ENCODE measurements around the gene ZIC1. TPM values are rescaled to one million over a fixed set of nuclear protein-coding genes. Genes with fewer than 3 reads are reported as not detected.

ZIC1 gene
- total and polyA plus RNA-seq, 9 of the 15 experiments (the other 6 are each of a cell fraction or from before 2014, with no cell fraction given), result 0.21 to 0.42 TPM; not detected in 7

DNA sequence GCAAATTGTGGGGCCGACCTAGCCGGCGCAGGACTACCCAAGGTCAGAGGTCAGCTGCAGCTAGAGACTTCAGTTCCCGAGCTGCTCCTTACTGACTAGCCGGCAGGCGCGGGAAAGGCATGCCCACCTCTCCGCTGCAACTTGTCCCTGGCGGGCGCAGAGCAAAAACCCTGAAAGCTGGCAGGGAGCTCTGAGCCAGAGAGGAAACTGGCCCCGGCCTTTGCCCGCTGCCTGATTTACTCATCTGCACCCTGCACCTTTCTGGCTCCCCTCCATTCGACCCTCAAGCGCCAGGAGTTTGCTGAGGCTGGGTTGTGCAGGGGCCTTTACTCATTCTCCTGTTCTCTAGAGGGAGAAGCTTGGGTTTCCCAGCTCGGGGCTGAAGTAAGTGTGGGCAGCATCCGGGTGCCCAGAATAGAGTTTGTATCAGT is 4.3 kb upstream of the ZIC1 start:
- Histone ChIP-seq H3K36me3 (ENCODE audit: control insufficient read depth, insufficient read depth, low read length) (no peaks in the 10 kb centered on the region), H3K4me2 (ENCODE audit: insufficient read depth, low read length) (no peak overlapping the region), H4K20me1 (replicated peaks; ENCODE audit: control insufficient read depth, insufficient read depth, low read length) (no peaks in the 10 kb centered on the region), H3K9me3 (replicated peaks; ENCODE audit: control insufficient read depth, insufficient read depth, low read depth, low read length) (no peaks in the 10 kb centered on the region), H3K4me1 (replicated peaks in 1 of 2; ENCODE audit: control insufficient read depth in 2 of 2, insufficient read depth in 2 of 2, low read length in 2 of 2) (no peaks in the 10 kb centered on the region), H3K79me2 (ENCODE audit: control insufficient read depth, insufficient read depth, low read length) (no peaks in the 10 kb centered on the region), H3K27me3 (ENCODE audit: control insufficient read depth in 2 of 2, insufficient read depth in 2 of 2, low read length in 2 of 2) (peaks cover 3 to 29% of the 10 kb centered on the region in 2 experiments; a peak in 3 of 5 replicates), H3K9me1 (ENCODE audit: control insufficient read depth, insufficient read depth, low read length) (no peaks in the 10 kb centered on the region), H2AFZ (ENCODE audit: low read depth, low read length) (no peak overlapping the region), H3K27ac (ENCODE audit: extremely low read depth, low read depth, low read length) (no peak overlapping the region), H3K4me3 (no peak overlapping the region), H3K9ac (ENCODE audit: insufficient read depth in 1 of 2, low read depth in 2 of 2, low read length in 2 of 2) (no peak overlapping the region)
- in situ Hi-C loops (cut with MboI) (no loop called here), intact Hi-C loops (cut with micrococcal nuclease) (no loop called here)
- ChIA-PET POLR2A (interaction anchor here (0.5 kb wide), 1 partner anchor 1432 kb away, joined by 4 read pairs; no protein-coding TSS in a partner anchor), CTCF (ENCODE audit: low intra/inter-chr PET ratio) (no interaction called here)
- under 1% methylated on average over 16 of the region's 16 CpGs for whole genome bisulfite sequencing (ENCODE audit: insufficient coverage, low coverage, missing lambda C conversion rate)
- no TSS peak for BruUV-seq (replicated peaks)
- TF ChIP-seq, protein P1, sequence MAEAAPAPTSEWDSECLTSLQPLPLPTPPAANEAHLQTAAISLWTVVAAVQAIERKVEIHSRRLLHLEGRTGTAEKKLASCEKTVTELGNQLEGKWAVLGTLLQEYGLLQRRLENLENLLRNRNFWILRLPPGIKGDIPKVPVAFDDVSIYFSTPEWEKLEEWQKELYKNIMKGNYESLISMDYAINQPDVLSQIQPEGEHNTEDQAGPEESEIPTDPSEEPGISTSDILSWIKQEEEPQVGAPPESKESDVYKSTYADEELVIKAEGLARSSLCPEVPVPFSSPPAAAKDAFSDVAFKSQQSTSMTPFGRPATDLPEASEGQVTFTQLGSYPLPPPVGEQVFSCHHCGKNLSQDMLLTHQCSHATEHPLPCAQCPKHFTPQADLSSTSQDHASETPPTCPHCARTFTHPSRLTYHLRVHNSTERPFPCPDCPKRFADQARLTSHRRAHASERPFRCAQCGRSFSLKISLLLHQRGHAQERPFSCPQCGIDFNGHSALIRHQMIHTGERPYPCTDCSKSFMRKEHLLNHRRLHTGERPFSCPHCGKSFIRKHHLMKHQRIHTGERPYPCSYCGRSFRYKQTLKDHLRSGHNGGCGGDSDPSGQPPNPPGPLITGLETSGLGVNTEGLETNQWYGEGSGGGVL (CRISPR knock-in tag; IDR thresholded peaks at IDR 0.05), result no peak
- TF ChIP-seq TSC22D4 (tag; IDR thresholded peaks at IDR 0.05), result no peak
- TF ChIP-seq PHTF2 (CRISPR knock-in tag; IDR thresholded peaks at IDR 0.05), result no peak
- TF ChIP-seq SMARCC2 (IDR thresholded peaks at IDR 0.05; ENCODE audit: low read depth), result no peak
- TF ChIP-seq EP400 (IDR thresholded peaks at IDR 0.05), result no peak
- no peak for TF ChIP-seq MEF2D (tag; conservative IDR thresholded peaks at IDR 0.05; ENCODE audit: low read depth)
- no peak for TF ChIP-seq BDP1 (IDR thresholded peaks at IDR 0.05; ENCODE audit: insufficient read depth, insufficient read length)
- TF ChIP-seq, protein P2, sequence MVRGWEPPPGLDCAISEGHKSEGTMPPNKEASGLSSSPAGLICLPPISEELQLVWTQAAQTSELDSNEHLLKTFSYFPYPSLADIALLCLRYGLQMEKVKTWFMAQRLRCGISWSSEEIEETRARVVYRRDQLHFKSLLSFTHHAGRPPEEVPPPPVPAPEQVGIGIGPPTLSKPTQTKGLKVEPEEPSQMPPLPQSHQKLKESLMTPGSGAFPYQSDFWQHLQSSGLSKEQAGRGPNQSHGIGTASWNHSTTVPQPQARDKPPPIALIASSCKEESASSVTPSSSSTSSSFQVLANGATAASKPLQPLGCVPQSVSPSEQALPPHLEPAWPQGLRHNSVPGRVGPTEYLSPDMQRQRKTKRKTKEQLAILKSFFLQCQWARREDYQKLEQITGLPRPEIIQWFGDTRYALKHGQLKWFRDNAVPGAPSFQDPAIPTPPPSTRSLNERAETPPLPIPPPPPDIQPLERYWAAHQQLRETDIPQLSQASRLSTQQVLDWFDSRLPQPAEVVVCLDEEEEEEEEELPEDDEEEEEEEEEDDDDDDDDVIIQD (CRISPR knock-in tag; IDR thresholded peaks at IDR 0.05), result no peak
- no peak for TF ChIP-seq ZBED1 (IDR thresholded peaks at IDR 0.05)
- no peak for TF ChIP-seq ETV5 (CRISPR knock-in tag; IDR thresholded peaks at IDR 0.05; ENCODE audit: low read depth)
- no peak for TF ChIP-seq ZSCAN29 (IDR thresholded peaks at IDR 0.05)
- TF ChIP-seq ZNF263 (CRISPR knock-in tag; IDR thresholded peaks at IDR 0.05; ENCODE audit: borderline replicate concordance), result no peak
- TF ChIP-seq, protein P3, sequence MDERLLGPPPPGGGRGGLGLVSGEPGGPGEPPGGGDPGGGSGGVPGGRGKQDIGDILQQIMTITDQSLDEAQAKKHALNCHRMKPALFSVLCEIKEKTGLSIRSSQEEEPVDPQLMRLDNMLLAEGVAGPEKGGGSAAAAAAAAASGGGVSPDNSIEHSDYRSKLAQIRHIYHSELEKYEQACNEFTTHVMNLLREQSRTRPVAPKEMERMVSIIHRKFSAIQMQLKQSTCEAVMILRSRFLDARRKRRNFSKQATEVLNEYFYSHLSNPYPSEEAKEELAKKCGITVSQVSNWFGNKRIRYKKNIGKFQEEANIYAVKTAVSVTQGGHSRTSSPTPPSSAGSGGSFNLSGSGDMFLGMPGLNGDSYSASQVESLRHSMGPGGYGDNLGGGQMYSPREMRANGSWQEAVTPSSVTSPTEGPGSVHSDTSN (CRISPR knock-in tag; IDR thresholded peaks at IDR 0.05; ENCODE audit: low read depth), result no peak
- TF ChIP-seq, protein P3 (tag; conservative IDR thresholded peaks at IDR 0.05; ENCODE audit: low read depth), result no peak
- TF ChIP-seq, protein P4, sequence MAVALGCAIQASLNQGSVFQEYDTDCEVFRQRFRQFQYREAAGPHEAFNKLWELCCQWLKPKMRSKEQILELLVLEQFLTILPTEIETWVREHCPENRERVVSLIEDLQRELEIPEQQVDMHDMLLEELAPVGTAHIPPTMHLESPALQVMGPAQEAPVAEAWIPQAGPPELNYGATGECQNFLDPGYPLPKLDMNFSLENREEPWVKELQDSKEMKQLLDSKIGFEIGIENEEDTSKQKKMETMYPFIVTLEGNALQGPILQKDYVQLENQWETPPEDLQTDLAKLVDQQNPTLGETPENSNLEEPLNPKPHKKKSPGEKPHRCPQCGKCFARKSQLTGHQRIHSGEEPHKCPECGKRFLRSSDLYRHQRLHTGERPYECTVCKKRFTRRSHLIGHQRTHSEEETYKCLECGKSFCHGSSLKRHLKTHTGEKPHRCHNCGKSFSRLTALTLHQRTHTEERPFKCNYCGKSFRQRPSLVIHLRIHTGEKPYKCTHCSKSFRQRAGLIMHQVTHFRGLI (CRISPR knock-in tag; IDR thresholded peaks at IDR 0.05), result no peak
- no peak for DNase-seq (ENCODE audit: extremely low read depth in 1 of 4, low spot score in 3 of 4)
- no peak for ATAC-seq
- FAIRE-seq, result no peak
